Keratinocyte (primary cell): Measurements from ENCODE around the gene SLC32A1. TPM values are rescaled to one million over a fixed set of nuclear protein-coding genes. Genes with fewer than 3 reads are reported as not detected.

Experiments
- DNase-seq: peaks from one replicate; pipeline ENCODE4 v3.0.0-alpha.2; 2011; ENCODE audit warnings: low read depth, missing footprints, low spot score
- FAIRE-seq: peaks from 2 replicates; lab custom pipeline; 2011; peaks lifted over from hg19 to GRCh38; lab: Jason Lieb, UNC
- H2AFZ ChIP-seq: 2 replicates; pipeline ENCODE4 v1.6.0; 2012; ENCODE audit warnings: low read length, control low read depth, inconsistent platforms; ENCODE audit not compliant: control insufficient read depth
- H3K27ac ChIP-seq: 2 replicates; pipeline ENCODE4 v1.5.1; 2011; ENCODE audit warnings: low read length; ENCODE audit not compliant: control insufficient read depth, insufficient read depth
- H3K27me3 ChIP-seq: 3 replicates; pipeline ENCODE4 v1.6.0; 2011; ENCODE audit warnings: low read length; ENCODE audit not compliant: control insufficient read depth, insufficient read depth; ENCODE audit errors: extremely low read depth
- H3K36me3 ChIP-seq, 2 experiments: 2 replicates in 1 of 2; 3 replicates in 1 of 2; pipeline ENCODE4 v1.5.1; 2011; ENCODE audit warnings: low read length in 2 of 2, mild to moderate bottlenecking in 1 of 2; ENCODE audit not compliant: control insufficient read depth in 2 of 2, insufficient read depth in 2 of 2; ENCODE audit errors: extremely low read depth in 1 of 2
- H3K4me1 ChIP-seq: 3 replicates; pipeline ENCODE4 v1.5.1; 2011; ENCODE audit warnings: low read length; ENCODE audit not compliant: control insufficient read depth, insufficient read depth; ENCODE audit errors: extremely low read depth
- H3K4me2 ChIP-seq: 3 replicates; pipeline ENCODE4 v1.6.0; 2011; ENCODE audit warnings: low read depth, low read length; ENCODE audit not compliant: control insufficient read depth, insufficient read depth; ENCODE audit errors: extremely low read depth
- H3K4me3 ChIP-seq, 3 experiments: fragments of 200-600 bp in 1 of 3; sonication (generic) in 1 of 3; 2 replicates in 2 of 3; 3 replicates in 1 of 3; pipeline ENCODE4 v1.5.1; 2011 to 2016; ENCODE audit warnings: low read length in 3 of 3, mild to moderate bottlenecking in 3 of 3, control low read depth in 2 of 3, inconsistent platforms in 1 of 3, low read depth in 1 of 3, mixed read lengths in 1 of 3, mixed run types in 1 of 3, moderate library complexity in 1 of 3; ENCODE audit not compliant: control insufficient read depth in 2 of 3, insufficient read depth in 2 of 3; ENCODE audit errors: extremely low read depth in 1 of 3
- H3K79me2 ChIP-seq: 2 replicates; pipeline ENCODE4 v1.6.0; 2012; ENCODE audit warnings: low read length; ENCODE audit not compliant: control insufficient read depth, insufficient read depth
- H3K9ac ChIP-seq: 3 replicates; pipeline ENCODE4 v1.6.0; 2011; ENCODE audit warnings: low read length; ENCODE audit not compliant: control insufficient read depth, insufficient read depth; ENCODE audit errors: extremely low read depth
- H3K9me1 ChIP-seq: 3 replicates; pipeline ENCODE4 v1.6.0; 2011; ENCODE audit warnings: low read length; ENCODE audit not compliant: control insufficient read depth, insufficient read depth; ENCODE audit errors: extremely low read depth
- H3K9me3 ChIP-seq: 2 replicates; pipeline ENCODE4 v1.5.1; 2012; ENCODE audit warnings: low read depth, low read length; ENCODE audit not compliant: control insufficient read depth
- H4K20me1 ChIP-seq: 3 replicates; pipeline ENCODE4 v1.6.0; 2011; ENCODE audit warnings: low read length; ENCODE audit not compliant: control insufficient read depth, insufficient read depth; ENCODE audit errors: extremely low read depth
- EZH2 ChIP-seq: IDR thresholded peaks from one replicate; pipeline ENCODE4 v1.6.1; 2012; ENCODE audit warnings: inconsistent platforms, mild to moderate bottlenecking, low read length, moderate library complexity
- dilution Hi-C: fragments of 300-500 bp; cut with MboI; formaldehyde crosslinking; loops from one replicate; pipeline ENCODE4 v1.7.0; 2020; ENCODE audit warnings: low sequenced_read_pairs; ENCODE audit not compliant: extremely low pct_ligation_motif_present
- polyA plus RNA-seq, 5 experiments: library from polyadenylated mRNA; depleted of rRNA in 3 of 5; stranded (reverse) in 3 of 5; stranded (forward) in 1 of 5; unstranded in 1 of 5; fragments of >200 nt; gene quantifications; 1 replicate in 1 of 5; 2 replicates in 3 of 5; 3 replicates in 1 of 5; pipeline versions ENCODE4 v1.2.1 to v1.2.3, GENCODE V29; 2011 to 2012; ENCODE audit warnings: missing spikeins in 2 of 5, low read depth in 1 of 5, low replicate concordance in 1 of 5
- TF ChIP-seq, protein P1 (sequence below), 3 experiments: IDR thresholded peaks in 1 of 3; conservative IDR thresholded peaks in 1 of 3; optimal IDR thresholded peaks in 1 of 3; 2 replicates in 2 of 3; 3 replicates in 1 of 3; pipeline versions ENCODE3 to v1.5.1; 2011; ENCODE audit warnings: low read length in 3 of 3, mild to moderate bottlenecking in 3 of 3, moderate library complexity in 2 of 3, control low read depth in 1 of 3, inconsistent platforms in 1 of 3; ENCODE audit not compliant: insufficient read depth in 2 of 3; ENCODE audit errors: extremely low read depth in 1 of 3

The SLC32A1 gene
- polyA plus RNA-seq, 1 donor (not counting 4 experiments of a cell fraction or from before 2014, with no cell fraction given), result not detected

DNA sequence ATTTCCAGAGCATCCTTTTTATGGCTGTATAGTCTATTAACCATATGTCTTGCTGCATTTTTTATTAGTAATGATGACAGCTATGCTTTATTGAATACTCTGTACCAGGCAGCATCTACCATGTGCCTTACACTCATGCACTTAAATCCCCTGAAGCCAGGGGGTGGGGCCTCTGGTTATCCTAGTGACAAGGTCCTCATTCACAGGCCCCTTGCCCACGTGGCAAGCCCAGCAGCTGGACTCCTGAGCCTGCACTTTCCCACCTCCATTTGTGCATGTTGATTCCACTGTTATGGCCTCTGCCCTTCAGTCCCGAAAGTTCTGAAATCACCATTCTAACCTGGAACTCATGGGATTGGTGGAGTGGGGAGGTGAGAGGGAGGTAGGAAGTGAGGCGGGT is 46.3 kb downstream of the SLC32A1 start:
- no peak overlapping the region for H3K27ac ChIP-seq
- dilution Hi-C loops, result no loop called here
- no peak for TF ChIP-seq EZH2
- TF ChIP-seq, protein P1, sequence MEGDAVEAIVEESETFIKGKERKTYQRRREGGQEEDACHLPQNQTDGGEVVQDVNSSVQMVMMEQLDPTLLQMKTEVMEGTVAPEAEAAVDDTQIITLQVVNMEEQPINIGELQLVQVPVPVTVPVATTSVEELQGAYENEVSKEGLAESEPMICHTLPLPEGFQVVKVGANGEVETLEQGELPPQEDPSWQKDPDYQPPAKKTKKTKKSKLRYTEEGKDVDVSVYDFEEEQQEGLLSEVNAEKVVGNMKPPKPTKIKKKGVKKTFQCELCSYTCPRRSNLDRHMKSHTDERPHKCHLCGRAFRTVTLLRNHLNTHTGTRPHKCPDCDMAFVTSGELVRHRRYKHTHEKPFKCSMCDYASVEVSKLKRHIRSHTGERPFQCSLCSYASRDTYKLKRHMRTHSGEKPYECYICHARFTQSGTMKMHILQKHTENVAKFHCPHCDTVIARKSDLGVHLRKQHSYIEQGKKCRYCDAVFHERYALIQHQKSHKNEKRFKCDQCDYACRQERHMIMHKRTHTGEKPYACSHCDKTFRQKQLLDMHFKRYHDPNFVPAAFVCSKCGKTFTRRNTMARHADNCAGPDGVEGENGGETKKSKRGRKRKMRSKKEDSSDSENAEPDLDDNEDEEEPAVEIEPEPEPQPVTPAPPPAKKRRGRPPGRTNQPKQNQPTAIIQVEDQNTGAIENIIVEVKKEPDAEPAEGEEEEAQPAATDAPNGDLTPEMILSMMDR (optimal IDR thresholded peaks at IDR 0.05 in 1 of 3, IDR thresholded peaks at IDR 0.05 in 1 of 3, conservative IDR thresholded peaks at IDR 0.05 in 1 of 3; ENCODE audit: extremely low read depth in 1 of 3, insufficient read depth in 2 of 3, low read length in 3 of 3), result no peak
- no peaks in the 10 kb centered on the region for H3K27me3 ChIP-seq
- peaks cover 22 to 28% of the 10 kb centered on the region in 2 experiments for H3K36me3 ChIP-seq
- no peaks in the 10 kb centered on the region for H3K9me3 ChIP-seq
- no peaks in the 10 kb centered on the region for H3K79me2 ChIP-seq
- H4K20me1 ChIP-seq, result no peaks in the 10 kb centered on the region
- no peak overlapping the region for H2AFZ ChIP-seq
- no peak overlapping the region for H3K4me3 ChIP-seq
- no peaks in the 10 kb centered on the region for H3K4me1 ChIP-seq
- H3K9ac ChIP-seq, result no peak overlapping the region
- no peak for DNase-seq
- FAIRE-seq, result no peak
- no peaks in the 10 kb centered on the region for H3K9me1 ChIP-seq
- no peak overlapping the region for H3K4me2 ChIP-seq

DNA sequence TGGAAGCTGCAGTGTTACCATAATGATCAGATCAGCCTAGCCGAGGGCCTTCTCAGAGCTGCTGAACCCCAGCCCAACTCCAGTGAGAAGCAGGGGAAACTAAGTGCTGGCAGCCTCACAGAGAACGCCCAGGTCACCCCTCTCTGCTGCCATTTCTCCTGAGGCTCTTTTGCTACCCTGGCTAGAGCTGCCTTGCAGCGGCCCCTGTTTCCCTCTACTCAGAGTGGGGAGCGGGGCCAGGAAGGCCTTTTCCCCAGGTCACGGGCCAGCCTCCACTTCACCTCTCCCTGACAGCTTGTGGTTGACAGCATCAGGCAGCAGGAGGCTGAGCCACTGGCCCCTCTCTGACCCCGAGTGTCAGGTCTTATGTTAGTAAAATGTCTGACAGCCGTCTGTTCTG is 46.7 kb downstream of the SLC32A1 start:
- peaks cover 22 to 25% of the 10 kb centered on the region in 2 experiments for H3K36me3 ChIP-seq
- H3K9ac ChIP-seq, result no peak overlapping the region
- no peaks in the 10 kb centered on the region for H3K79me2 ChIP-seq
- dilution Hi-C loops, result no loop called here
- H3K4me2 ChIP-seq, result no peak overlapping the region
- H3K4me1 ChIP-seq, result no peaks in the 10 kb centered on the region
- TF ChIP-seq, protein P1 (optimal IDR thresholded peaks at IDR 0.05 in 1 of 3, IDR thresholded peaks at IDR 0.05 in 1 of 3, conservative IDR thresholded peaks at IDR 0.05 in 1 of 3; ENCODE audit: extremely low read depth in 1 of 3, insufficient read depth in 2 of 3, low read length in 3 of 3), result no peak
- TF ChIP-seq EZH2, result no peak
- H3K27me3 ChIP-seq, result no peaks in the 10 kb centered on the region
- FAIRE-seq (no peak), DNase-seq (no peak)
- no peak overlapping the region for H3K27ac ChIP-seq
- H3K9me1 ChIP-seq, result no peaks in the 10 kb centered on the region
- no peak overlapping the region for H3K4me3 ChIP-seq
- H4K20me1 ChIP-seq, result no peaks in the 10 kb centered on the region
- no peak overlapping the region for H2AFZ ChIP-seq
- H3K9me3 ChIP-seq, result no peaks in the 10 kb centered on the region
